ENCODE data around the gene TPRN. TPM values are rescaled to one million over a fixed set of nuclear protein-coding genes. Genes with fewer than 3 reads are reported as not detected.

Gene TPRN
- total RNA-seq, 1 experiment from 2014 or later: 43.1 TPM

- ChIA-PET POLR2A (no interaction called here), CTCF (interaction anchor here (0.7 to 1.0 kb wide), 3 partner anchors 8 to 184 kb away, joined by 3 to 5 read pairs (median 3); partner anchors contain the start of gene RNF224)
- Mint-ChIP-seq H3K36me3 (0 out of 2 replicates have a peak, but pooled peaks cover 3% of the 10 kb centered on the region), H3K4me1 (peaks cover 4% of the 10 kb centered on the region; the same call in 1 of the 2 replicates), H3K27ac (0 out of 2 replicates have a peak overlapping the region, but pooled peaks have one; percentile 19), H3K9me3 (no peaks in the 10 kb centered on the region), H3K4me3 (no peak overlapping the region), H3K27me3 (ENCODE audit: low read depth) (no peaks in the 10 kb centered on the region)
- TF ChIP-seq ZNF121 (CRISPR knock-in tag; IDR thresholded peaks at IDR 0.05): no peak
- no peak for TF ChIP-seq TEAD1 (CRISPR knock-in tag; IDR thresholded peaks at IDR 0.05)
- TF ChIP-seq SOX15 (CRISPR knock-in tag; IDR thresholded peaks at IDR 0.05): no peak
- TF ChIP-seq ARID4B (CRISPR knock-in tag; IDR thresholded peaks at IDR 0.05; ENCODE audit: borderline replicate concordance): no peak
- TF ChIP-seq IRF2 (CRISPR knock-in tag; IDR thresholded peaks at IDR 0.05; ENCODE audit: borderline replicate concordance, low read depth): no peak
- no peak for TF ChIP-seq NFYB (CRISPR knock-in tag; conservative IDR thresholded peaks at IDR 0.05; ENCODE audit: low read depth)
- TF ChIP-seq RORB (CRISPR knock-in tag; IDR thresholded peaks at IDR 0.05): no peak
- TF ChIP-seq FOXJ3 (CRISPR knock-in tag; IDR thresholded peaks at IDR 0.05; ENCODE audit: borderline replicate concordance): no peak
- TF ChIP-seq KAT7 (CRISPR knock-in tag; IDR thresholded peaks at IDR 0.05; ENCODE audit: borderline replicate concordance): no peak
- TF ChIP-seq NFATC4 (CRISPR knock-in tag; IDR thresholded peaks at IDR 0.05): no peak
- TF ChIP-seq ZSCAN18 (CRISPR knock-in tag; IDR thresholded peaks at IDR 0.05): no peak
- TF ChIP-seq AR (CRISPR knock-in tag; IDR thresholded peaks at IDR 0.05): no peak
- TF ChIP-seq MLX (CRISPR knock-in tag; IDR thresholded peaks at IDR 0.05): no peak
- TF ChIP-seq ETV6 (CRISPR knock-in tag; IDR thresholded peaks at IDR 0.05): no peak
- no peak for TF ChIP-seq E2F1 (CRISPR knock-in tag; IDR thresholded peaks at IDR 0.05)
- TF ChIP-seq ZNF138 (CRISPR knock-in tag; conservative IDR thresholded peaks at IDR 0.05): no peak
- TF ChIP-seq HMGXB4 (CRISPR knock-in tag; IDR thresholded peaks at IDR 0.05): no peak
- TF ChIP-seq RELA (CRISPR knock-in tag; IDR thresholded peaks at IDR 0.05; ENCODE audit: borderline replicate concordance): no peak
- no peak for TF ChIP-seq ERG (CRISPR knock-in tag; IDR thresholded peaks at IDR 0.05)
- no peak for TF ChIP-seq ESRRA (CRISPR knock-in tag; IDR thresholded peaks at IDR 0.05; ENCODE audit: borderline replicate concordance)
- DNase-seq (ENCODE audit: low spot score) (no peak), ATAC-seq (no peak)
Measured at GRCh38 chr9:137218754-137219271, 18.3 kb upstream of the TPRN start.

Data from WTC11 (cell line).